Right hindlimb (tissue), 1 donor: ENCODE results near the gene RAB31.
A peak's percentile ranks its signal among the peaks of the same experiment; 100 is the strongest.

ENCODE experiments used
- DNase-seq: peaks from one replicate; pipeline ENCODE4 v3.0.0-alpha.2; 2018

The RAB31 gene

GRCh38 chr18:9824474-9824832 lies 116.4 kb downstream of the RAB31 start:
- DNase-seq, result peak; percentile 42

- no peak for DNase-seq
Observed at GRCh38 chr18:9824952-9825371, 116.9 kb downstream of the RAB31 start.

- no peak for DNase-seq
Observed at GRCh38 chr18:9825571-9826073, 117.5 kb downstream of the RAB31 start.

GRCh38 chr18:9826685-9827084 lies 118.6 kb downstream of the RAB31 start:
- DNase-seq, result no peak

GRCh38 chr18:9827211-9827792 lies 119.2 kb downstream of the RAB31 start:
- no peak for DNase-seq

- DNase-seq, result no peak
Observed at GRCh38 chr18:9827793-9828505, 119.8 kb downstream of the RAB31 start.

GRCh38 chr18:9828506-9829396 lies 120.7 kb downstream of the RAB31 start:
- DNase-seq, result no peak

- DNase-seq, result no peak
Observed at GRCh38 chr18:9829397-9829712, 121.3 kb downstream of the RAB31 start.

- DNase-seq, result no peak
Observed at GRCh38 chr18:9831036-9831722, 123.1 kb downstream of the RAB31 start.

GRCh38 chr18:9831723-9832199 lies 123.7 kb downstream of the RAB31 start:
- no peak for DNase-seq

GRCh38 chr18:9832871-9833270 lies 124.8 kb downstream of the RAB31 start:
- no peak for DNase-seq

GRCh38 chr18:9834551-9834950 lies 126.5 kb downstream of the RAB31 start:
- DNase-seq, result no peak

GRCh38 chr18:9835113-9835755 lies 127.1 kb downstream of the RAB31 start:
- no peak for DNase-seq

GRCh38 chr18:9835825-9836224 lies 127.7 kb downstream of the RAB31 start:
- DNase-seq, result peak; percentile 62

GRCh38 chr18:9838144-9838877 lies 130.2 kb downstream of the RAB31 start:
- DNase-seq, result peak; percentile 70

- DNase-seq, result no peak
Observed at GRCh38 chr18:9839211-9839610, 131.1 kb downstream of the RAB31 start.

GRCh38 chr18:9839853-9840252 lies 131.8 kb downstream of the RAB31 start:
- DNase-seq, result no peak

GRCh38 chr18:9841752-9842151 lies 133.7 kb downstream of the RAB31 start:
- DNase-seq, result no peak

GRCh38 chr18:9842448-9842847 lies 134.3 kb downstream of the RAB31 start:
- DNase-seq, result no peak

- DNase-seq, result no peak
Observed at GRCh38 chr18:9845256-9845655, 137.2 kb downstream of the RAB31 start.

- DNase-seq, result peak; percentile 44
Observed at GRCh38 chr18:9846162-9846925, 138.2 kb downstream of the RAB31 start.
